Measurements from ENCODE around the gene EPHA6.

DNA sequence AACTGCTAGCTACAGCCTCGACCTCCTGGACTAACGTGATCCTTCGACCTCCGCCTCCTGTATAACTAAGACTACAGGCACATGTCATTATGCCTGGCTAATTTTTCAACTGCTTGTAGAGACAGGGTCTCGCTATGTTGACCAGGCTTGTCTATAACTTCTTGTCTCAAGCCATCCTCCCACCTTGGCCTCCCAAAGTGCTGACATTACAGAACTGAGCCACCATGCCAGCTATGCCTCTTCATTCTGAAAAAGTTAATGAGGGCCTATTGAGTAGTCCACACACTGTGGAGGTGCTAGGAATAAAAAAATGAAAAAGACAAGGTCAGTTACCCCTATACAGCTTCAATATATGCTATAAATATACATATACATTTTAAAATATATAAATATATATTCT, 18.3 kb upstream of the EPHA6 start:
- TF ChIP-seq POLR2A (IDR thresholded peaks at IDR 0.05), result no peak
- TF ChIP-seq, protein P1, sequence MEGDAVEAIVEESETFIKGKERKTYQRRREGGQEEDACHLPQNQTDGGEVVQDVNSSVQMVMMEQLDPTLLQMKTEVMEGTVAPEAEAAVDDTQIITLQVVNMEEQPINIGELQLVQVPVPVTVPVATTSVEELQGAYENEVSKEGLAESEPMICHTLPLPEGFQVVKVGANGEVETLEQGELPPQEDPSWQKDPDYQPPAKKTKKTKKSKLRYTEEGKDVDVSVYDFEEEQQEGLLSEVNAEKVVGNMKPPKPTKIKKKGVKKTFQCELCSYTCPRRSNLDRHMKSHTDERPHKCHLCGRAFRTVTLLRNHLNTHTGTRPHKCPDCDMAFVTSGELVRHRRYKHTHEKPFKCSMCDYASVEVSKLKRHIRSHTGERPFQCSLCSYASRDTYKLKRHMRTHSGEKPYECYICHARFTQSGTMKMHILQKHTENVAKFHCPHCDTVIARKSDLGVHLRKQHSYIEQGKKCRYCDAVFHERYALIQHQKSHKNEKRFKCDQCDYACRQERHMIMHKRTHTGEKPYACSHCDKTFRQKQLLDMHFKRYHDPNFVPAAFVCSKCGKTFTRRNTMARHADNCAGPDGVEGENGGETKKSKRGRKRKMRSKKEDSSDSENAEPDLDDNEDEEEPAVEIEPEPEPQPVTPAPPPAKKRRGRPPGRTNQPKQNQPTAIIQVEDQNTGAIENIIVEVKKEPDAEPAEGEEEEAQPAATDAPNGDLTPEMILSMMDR (IDR thresholded peaks at IDR 0.05), result no peak
- TF ChIP-seq EP300 (IDR thresholded peaks at IDR 0.05), result no peak
